SK-MEL-5 (cell line): ENCODE results near the gene LECT2. TPM values are rescaled to one million over a fixed set of nuclear protein-coding genes. Genes with fewer than 3 reads are reported as not detected.

ENCODE experiments used
- DNase-seq: peaks from one replicate; pipeline ENCODE4 v3.0.0-alpha.2; 2016; ENCODE audit warnings: low read depth, low spot score
- in situ Hi-C: cut with HindIII; loops from 2 replicates; pipeline ENCODE4 v1.10.0; 2016; ENCODE audit warnings: low sequenced_read_pairs, high pct_unique_total_duplicates, low pct_unique_long_range_greater_than_20kb
- total RNA-seq: library from RNA; depleted of rRNA; stranded (reverse); fragments of >200 nt; shearing (Covaris generic); gene quantifications from 2 replicates; pipeline ENCODE4 v1.2.3, GENCODE V29; 2014; rRNA removed

The LECT2 gene
- total RNA-seq, 1 experiment from 2014 or later = not detected

- DNase-seq = no peak
- in situ Hi-C loops = no loop called here
Measured at GRCh38 chr5:135905144-135905543, 49.6 kb downstream of the LECT2 start.

DNA sequence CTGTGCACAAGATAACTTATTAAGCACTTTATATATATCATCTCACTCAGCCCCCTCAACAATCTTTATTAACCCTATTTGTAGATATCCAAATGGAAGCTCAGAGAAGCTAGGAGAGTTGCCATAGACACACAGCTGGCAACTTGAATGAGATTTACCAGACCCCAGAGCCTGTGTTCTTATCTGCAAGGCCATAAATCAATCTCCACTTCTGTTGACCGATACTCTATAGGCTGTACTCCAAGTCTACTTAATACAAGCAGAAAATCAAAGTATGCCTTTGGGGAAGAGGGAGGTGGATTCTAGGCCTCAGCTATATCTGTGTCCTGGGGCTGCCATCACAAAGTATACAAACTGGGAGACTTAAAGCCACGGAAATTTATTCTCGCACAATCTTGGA is 53.1 kb downstream of the LECT2 start:
- in situ Hi-C loops = no loop called here
- DNase-seq = no peak

DNA sequence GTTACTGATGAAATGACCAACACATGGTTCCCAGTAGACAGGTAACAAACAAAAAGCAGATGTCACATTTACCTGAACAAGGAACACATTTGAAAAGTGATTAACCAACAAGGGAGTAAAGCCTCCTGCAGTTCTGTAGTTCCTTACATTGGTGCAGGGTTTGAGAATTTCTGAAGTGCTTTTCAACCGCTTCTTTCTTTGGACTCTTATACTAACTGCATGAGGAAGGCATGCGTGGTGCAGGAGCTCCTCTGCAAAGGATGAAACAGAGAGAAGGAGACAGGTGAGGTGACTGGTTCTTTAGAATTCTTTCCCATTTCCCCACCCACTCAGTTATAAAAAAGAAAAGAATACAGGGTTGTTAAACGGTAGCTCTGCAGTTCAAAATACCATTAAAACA is 54.5 kb downstream of the LECT2 start:
- DNase-seq = no peak
- in situ Hi-C loops = no loop called here

- in situ Hi-C loops = no loop called here
- DNase-seq = no peak
Measured at GRCh38 chr5:135898651-135899050, 56.1 kb downstream of the LECT2 start.

Other genes with a start within 250 kb of the LECT2 start
- 0.05 TPM in 1 of 2 replicates, not detected in the other for gene SLC25A48, start 120.3 kb downstream of the LECT2 start, total RNA-seq
- gene IL9, start 59.1 kb downstream of the LECT2 start, total RNA-seq = not detected in 2 replicates
- gene TGFBI, start 74.0 kb upstream of the LECT2 start, total RNA-seq = 304 and 330 TPM in 2 replicates
- 46.1 and 49.1 TPM in 2 replicates for gene SMAD5, start 177.9 kb upstream of the LECT2 start, total RNA-seq
- gene SMIM32, start 238.2 kb upstream of the LECT2 start, total RNA-seq = not detected in 2 replicates